DOHH2 (cell line): ENCODE data around the gene COL2A1.

Experiments used
- CTCF ChIP-seq: fragments of 200-600 bp; sonication (generic); IDR thresholded peaks from one replicate; pipeline ENCODE4 v1.5.1; 2014; ENCODE audit warnings: antibody characterized with exemption, mild to moderate bottlenecking, low read depth, low read length; ENCODE audit not compliant: poor library complexity, severe bottlenecking
- EZH2phosphoT487 ChIP-seq: fragments of 200-600 bp; sonication (generic); IDR thresholded peaks from 2 replicates; pipeline ENCODE4 v1.6.1; 2017; ENCODE audit warnings: borderline replicate concordance, mild to moderate bottlenecking, antibody characterized with exemption, low read length, moderate library complexity, mixed read lengths

GRCh38 chr12:47986291-47986660, 18.0 kb downstream of the COL2A1 start:
- TF ChIP-seq CTCF (no peak), EZH2phosphoT487 (no peak)
